Metanephros (tissue), 1 donor: ENCODE measurements around the gene RBM6. TPM values are rescaled to one million over a fixed set of nuclear protein-coding genes. Genes with fewer than 3 reads are reported as not detected.

Source experiments
- total RNA-seq: library from RNA; depleted of rRNA; stranded (reverse); fragments of >200 nt; gene quantifications from one replicate; pipeline ENCODE4 v1.2.3, GENCODE V29; 2014

The RBM6 gene, protein sequence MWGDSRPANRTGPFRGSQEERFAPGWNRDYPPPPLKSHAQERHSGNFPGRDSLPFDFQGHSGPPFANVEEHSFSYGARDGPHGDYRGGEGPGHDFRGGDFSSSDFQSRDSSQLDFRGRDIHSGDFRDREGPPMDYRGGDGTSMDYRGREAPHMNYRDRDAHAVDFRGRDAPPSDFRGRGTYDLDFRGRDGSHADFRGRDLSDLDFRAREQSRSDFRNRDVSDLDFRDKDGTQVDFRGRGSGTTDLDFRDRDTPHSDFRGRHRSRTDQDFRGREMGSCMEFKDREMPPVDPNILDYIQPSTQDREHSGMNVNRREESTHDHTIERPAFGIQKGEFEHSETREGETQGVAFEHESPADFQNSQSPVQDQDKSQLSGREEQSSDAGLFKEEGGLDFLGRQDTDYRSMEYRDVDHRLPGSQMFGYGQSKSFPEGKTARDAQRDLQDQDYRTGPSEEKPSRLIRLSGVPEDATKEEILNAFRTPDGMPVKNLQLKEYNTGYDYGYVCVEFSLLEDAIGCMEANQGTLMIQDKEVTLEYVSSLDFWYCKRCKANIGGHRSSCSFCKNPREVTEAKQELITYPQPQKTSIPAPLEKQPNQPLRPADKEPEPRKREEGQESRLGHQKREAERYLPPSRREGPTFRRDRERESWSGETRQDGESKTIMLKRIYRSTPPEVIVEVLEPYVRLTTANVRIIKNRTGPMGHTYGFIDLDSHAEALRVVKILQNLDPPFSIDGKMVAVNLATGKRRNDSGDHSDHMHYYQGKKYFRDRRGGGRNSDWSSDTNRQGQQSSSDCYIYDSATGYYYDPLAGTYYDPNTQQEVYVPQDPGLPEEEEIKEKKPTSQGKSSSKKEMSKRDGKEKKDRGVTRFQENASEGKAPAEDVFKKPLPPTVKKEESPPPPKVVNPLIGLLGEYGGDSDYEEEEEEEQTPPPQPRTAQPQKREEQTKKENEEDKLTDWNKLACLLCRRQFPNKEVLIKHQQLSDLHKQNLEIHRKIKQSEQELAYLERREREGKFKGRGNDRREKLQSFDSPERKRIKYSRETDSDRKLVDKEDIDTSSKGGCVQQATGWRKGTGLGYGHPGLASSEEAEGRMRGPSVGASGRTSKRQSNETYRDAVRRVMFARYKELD
- 78.2 TPM for total RNA-seq

DNA sequence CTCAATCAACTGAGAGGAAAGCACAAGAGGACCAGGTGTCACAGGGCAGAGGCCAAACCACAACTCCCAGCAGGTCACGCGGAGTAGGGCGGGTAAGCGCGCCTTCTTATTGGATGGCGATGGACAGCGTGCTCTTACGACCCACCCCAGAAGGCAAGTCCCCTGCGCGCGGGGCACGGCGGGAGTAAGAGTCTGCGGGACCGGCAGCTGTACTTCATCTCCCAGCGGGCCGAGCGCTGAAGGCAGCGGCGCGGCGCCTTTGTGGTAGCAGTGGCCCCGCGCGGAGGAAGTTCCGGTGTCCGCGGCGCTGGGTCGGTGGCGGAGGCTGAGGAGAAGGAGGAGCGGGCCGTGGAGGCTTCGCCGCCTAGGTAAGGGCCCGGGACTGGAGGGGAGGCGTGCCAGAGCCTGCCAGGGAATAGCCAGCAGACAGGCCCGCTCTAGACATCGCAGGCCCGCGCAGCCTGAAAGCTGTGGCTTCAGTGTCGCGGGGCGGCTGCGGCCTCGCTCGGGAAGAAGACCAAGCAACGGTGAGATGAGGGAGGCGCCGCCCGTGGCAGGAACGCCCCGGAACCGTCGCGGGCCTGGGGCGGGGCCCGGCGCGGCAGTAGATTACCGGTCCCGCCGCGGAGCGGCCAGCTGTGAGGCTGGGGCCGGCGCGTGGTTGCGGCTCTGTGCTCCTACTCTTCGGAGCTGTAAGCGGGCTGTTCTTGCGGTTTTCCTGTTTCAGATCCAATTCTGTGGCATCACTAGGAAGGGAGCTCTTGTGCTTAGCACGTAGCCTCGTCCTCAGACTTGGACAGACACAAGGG, at the start of gene RBM6:
Gene RBM6, plus strand, starts transcription at position 293 of the 809 bp plus-strand sequence. CDS start 22,492 bp downstream, outside the sequence.

DNA sequence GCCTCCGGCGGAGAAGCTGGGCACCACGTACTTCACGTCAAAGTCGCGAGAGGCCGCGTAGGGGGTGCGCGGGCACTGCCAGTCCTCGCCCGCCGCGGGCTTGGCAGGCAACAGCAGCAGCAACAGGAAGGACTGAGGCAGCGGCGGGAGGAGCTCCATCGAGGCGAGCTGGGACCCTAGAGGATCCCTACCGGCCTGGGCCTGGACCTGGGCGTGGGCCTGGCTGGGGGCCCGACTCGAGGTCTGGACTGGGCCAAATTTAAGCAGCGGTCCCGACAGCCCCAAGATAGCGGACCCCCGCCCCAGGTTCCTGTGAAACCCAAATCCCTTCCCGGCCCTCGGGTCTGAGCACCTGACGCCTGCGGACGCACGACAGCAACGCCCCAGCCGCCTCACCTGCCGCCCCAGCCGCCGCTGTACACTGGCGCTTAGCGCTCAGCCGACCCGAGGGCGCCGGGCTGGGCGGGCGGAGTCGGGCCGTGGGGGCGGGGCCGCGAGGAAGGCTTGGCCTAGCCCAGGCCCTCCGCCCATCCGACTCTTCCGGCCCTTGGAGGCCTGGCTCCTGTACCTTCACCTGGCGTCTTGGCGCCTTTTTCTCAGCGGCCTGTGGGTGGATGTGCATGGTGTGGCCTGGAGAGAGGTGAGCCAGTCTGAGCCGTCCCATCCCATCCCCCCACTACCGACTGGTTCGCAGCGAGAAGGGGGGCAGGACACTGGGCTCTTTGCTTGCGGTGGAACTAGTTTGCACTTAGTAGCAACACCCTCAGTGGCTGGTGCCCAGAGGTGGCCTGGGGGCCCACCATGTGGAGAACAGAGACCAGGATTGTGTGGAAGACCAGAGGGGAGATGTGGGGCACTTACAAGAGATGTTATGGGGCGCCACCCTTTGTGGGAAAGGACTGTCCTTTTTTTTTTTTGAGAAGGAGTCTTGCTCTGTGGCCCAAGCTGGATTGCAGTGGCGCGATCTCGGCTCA, 36.2 kb upstream of the RBM6 start, which contains the start of gene MST1R:
Gene MST1R, minus strand, starts transcription at position 423 of the 974 bp plus-strand sequence. Its CDS starts 264 bp downstream, at position 159.

DNA sequence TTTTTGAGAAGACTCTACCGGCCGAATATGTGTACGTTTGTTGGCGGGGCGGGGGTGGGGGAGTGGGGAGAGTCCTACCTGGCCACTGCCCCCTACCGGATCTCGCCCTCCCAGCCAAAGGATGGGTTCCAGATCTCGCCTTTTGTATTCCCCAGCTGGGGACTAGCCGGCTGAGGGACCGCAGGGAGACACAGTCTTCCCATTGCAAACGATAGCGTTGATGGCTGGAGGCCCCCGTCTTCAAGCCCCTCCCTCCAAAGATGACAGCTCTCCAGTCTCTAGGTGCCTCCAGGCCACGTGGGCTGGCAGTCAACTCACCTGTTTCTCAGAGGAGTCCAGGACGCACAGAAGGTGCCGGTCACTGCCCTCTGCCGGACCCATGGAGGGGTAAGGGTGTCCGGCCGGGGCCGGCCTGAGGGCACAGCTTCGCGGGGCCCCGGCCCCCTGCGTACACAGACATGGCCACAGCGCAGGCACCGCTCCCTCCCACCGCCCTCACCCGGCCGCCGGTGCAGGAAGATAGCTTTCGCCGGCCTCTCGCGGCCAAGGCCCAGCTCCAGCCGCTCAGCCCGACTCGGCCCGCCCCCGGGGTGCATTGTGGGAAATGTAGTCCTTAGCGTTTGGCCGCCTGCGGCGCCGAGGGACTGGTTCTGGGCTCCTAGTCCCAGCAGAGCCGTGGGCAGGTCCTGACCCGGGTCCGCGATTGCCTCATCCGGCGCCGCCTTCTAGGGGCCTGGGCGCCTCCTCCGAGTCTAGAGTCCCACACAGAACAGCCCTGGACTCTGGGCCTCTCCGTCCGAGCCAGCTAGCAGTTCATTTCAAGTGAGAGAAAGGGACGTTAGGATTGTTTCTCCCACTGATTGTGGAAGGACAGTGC, 10.4 kb upstream of the RBM6 start, which contains the start of gene MON1A:
Gene MON1A, minus strand, starts transcription at position 521 of the 877 bp plus-strand sequence. CDS start 16,465 bp downstream, outside the sequence.

DNA sequence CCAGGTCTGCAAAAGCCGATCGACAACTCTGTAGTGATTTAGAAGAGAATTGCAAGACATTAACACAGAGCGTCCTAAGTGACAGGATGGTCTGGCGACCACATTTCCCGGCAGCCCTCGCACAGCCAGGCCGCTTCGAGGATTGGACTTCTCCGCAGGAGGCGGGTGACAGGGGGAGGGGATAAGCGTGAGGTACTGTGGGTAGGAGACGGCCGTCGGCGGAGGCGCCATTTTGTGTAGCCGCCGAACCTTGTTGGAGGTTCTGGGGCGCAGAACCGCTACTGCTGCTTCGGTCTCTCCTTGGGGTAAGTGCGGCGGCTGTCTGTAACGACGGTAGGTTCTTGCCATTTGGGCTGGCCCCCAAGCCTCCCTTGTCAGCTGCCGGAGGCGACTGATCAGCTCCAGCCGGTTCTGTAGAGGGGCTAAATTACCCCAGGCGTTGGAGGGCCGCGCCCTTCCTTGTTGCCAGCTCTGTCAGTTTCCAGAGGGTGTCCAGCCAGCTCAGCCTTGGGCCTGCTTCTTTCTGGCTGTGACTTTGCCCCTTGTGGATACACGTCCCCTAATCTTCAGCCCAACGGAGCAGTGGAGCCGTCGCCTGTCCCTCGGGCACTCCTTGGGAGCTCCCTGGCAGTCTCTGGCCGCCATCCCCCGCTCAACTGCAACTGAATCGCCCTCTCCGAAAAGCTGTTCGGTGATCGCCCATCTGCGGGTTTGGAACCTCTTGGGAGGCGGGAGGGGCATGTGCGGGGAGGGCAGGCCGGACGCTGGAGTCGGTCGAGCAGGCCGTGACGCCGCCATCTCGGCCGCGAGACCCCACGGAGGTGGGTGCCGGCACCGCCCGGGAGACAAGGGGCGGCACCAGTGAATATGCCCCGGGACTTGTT, 149.0 kb downstream of the RBM6 start, which contains the start of gene RBM5:
Gene RBM5, plus strand, starts transcription at position 195 of the 884 bp plus-strand sequence. CDS start 1,516 bp downstream, outside the sequence.

Other genes with a start within 250 kb of the RBM6 start
- 0.41 TPM for gene AMIGO3, start 220.5 kb upstream of the RBM6 start, total RNA-seq
- gene GMPPB, start 216.2 kb upstream of the RBM6 start, total RNA-seq: 23.7 TPM
- gene IP6K1, start 153.6 kb upstream of the RBM6 start, total RNA-seq: 58.5 TPM
- gene CDHR4, start 140.3 kb upstream of the RBM6 start, total RNA-seq: 0.35 TPM
- 9.1 TPM for gene INKA1, start 136.9 kb upstream of the RBM6 start, total RNA-seq
- gene UBA7, start 126.2 kb upstream of the RBM6 start, total RNA-seq: 65.3 TPM
- 5.0 TPM for gene TRAIP, start 83.6 kb upstream of the RBM6 start, total RNA-seq
- gene CAMKV, start 70.2 kb upstream of the RBM6 start, total RNA-seq: 0.18 TPM
- gene MST1R, start 36.3 kb upstream of the RBM6 start, total RNA-seq: 2.0 TPM
- 8.7 TPM for gene MON1A, start 10.3 kb upstream of the RBM6 start, total RNA-seq
- gene RBM5, start 148.8 kb downstream of the RBM6 start, total RNA-seq: 261 TPM
- 42.8 TPM for gene SEMA3F, start 215.2 kb downstream of the RBM6 start, total RNA-seq